Activated gamma-delta T cell (primary cell): ENCODE measurements around the gene ABI3BP.
"Not testable (repeated sequence)": the region's sequence is repeated elsewhere in the genome, so short reads cannot be mapped to it uniquely, and the experiment has no call there.

ENCODE experiments used
- DNase-seq: peaks from one replicate; lab custom pipeline; 2025; lab: John Stamatoyannopoulos, UW
- total RNA-seq, 2 donors: gene quantifications; one replicate each; lab custom pipeline; 2026; lab: John Stamatoyannopoulos, UW

ABI3BP gene
- total RNA-seq = 0 to 0.05 reads per million in 2 donors

DNA sequence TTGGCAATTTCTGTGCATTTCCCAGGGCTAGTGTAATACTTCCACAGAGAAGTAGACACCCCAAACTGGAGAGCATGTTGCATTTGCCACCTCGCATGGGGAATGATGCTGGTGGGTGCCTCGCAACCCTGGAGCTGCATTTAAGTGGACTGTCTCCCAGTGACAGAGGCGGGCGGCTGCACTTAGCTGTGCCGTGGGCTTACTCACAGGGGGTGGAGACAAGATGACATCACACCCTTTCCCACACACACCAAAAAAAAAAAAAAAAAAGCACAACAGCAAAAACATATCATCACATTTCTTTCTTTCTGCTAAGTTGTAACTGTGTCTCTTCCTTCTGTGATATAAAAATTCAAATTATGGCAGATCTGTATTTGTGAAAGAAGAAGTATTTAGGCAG, at the start of gene ABI3BP:
TSS of gene ABI3BP (minus strand) at position 113 of the 400 bp plus-strand sequence. CDS start at position 76, 37 bp downstream.
- no peak for DNase-seq

GRCh38 chr3:101039285-101039684, 46.1 kb upstream of the ABI3BP start:
- DNase-seq = no peak

DNA sequence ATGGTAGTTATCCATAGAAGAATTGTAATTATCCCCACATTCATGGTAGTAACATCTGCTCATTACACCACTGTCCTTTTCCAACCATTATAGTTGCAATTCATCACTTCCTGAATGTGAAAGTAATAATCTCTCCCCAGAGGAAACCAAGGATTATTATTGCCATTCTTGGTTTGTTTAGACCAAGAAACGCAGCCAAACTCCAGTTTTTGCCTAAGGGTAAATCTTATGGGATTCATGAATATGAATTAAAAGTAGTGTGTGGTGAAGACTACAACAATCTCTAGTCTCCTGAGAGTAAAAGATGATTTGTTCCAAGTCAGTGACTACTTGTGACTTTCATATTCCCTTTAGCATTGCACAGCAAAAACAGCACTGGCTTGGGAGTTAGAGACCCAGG, 45.7 kb upstream of the ABI3BP start:
- no peak for DNase-seq

GRCh38 chr3:101038393-101038792, 45.2 kb upstream of the ABI3BP start:
- DNase-seq = no peak

- no peak for DNase-seq
Measured at GRCh38 chr3:101037613-101038012, 44.4 kb upstream of the ABI3BP start.

DNA sequence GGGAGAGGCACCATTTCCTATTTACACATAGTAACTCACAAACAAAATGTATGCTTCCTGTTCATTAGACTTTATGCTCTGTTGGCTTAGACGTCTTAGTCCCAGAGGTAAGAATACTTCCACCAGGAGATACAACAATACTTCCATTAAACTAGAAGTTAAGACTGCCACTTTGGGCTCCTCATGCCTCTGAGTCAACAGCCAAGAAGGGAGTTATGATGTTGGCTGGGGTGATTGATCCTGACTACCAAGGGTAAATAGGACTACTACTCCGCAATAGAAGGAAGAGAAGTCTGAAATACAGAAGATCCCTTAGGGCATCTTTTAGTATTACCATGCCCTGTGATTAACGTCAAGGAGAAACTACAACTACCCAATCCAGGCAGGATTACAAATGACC, 43.5 kb upstream of the ABI3BP start:
- no peak for DNase-seq

GRCh38 chr3:101036213-101036618, 43.0 kb upstream of the ABI3BP start:
- no peak for DNase-seq

DNA sequence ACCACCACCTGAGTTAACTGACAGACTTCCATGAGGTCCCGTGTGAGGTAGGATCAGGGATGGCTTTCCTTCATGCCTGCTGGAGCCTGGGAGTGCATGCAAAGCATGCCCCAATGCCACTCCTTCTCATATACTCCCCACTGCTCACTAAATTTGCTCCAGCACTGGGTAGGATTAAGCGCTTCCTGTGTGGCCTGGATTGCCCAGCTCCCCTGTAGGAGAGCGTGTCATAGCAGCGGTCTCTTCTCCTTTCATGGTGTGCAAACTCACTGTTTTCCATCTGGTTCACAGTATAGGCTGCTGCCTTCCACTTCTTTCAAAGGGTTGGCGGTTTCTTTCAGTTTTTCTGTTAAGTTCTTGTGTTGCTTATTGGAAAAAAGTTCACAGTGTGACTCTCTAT, 34.1 kb upstream of the ABI3BP start:
- DNase-seq = no peak

DNA sequence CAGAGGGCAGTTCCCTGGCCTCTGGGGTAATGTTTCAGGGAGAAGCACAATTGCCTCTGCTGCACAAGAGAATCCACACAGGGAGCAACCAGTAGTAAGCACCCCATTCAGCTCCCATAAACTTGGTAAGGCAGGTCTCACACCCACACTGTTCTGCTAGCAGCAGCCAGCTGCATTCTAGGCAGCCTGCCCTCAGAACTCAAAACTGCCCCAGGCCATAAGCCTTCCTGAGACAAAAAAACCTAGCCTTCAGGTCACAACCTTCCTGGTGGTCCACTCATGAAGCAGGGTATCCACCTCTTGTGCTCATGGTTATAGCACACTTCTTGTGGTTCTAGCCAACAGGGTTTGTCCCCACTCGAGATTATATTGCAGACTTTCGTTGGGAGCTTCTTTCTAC, 33.7 kb upstream of the ABI3BP start:
- DNase-seq = no peak

GRCh38 chr3:101026244-101026643, 33.0 kb upstream of the ABI3BP start:
- no peak for DNase-seq

DNA sequence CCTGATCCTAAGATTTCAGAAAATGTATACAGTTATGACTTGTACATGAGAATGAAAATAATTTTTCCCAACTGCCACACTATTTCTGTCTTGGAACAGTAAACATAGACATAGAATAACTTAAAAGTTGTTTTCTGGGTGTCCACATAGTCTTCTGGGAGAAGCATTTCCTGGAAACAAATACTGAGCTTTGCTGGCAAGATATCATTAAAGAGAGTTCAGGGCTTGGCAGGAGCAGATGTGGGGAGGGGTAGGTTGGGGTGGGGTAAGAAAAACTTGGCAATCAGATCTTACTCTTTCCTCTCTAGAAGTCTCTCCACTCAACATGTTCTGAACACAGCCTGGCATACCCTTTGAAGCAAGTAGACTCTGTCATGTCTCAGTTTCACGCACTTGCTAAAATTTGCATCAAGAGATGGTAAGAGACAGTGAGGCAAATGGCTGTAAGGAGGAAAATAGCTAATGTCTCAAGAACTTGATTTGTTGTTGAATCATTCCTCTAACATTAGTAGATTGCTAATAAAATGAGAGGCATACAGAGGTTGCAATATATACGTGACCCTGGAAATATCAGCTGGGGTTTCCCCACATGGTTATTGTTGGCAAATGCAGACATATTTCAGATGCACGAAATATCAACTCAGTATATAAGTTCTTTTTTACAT, 27.3 kb upstream of the ABI3BP start:
- DNase-seq = no peak

DNA sequence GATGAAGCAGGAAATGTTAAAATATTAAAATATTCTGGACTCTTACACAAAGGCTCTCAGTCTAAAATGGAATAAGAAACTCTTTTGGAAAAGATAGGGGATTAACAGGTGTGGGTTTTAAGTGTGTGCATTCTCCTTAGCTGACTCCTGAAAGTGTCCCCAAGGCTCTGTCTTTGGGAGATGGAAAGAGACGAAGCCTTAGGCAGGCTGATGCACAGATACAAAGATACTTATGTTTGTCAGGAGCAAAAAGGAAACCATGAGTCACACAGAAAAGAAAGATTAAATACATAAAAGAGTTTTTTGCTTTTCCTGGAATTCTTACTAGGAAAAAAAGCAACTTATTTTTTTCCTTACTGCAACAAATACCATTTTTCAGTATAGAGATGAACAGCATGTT, 23.8 kb upstream of the ABI3BP start:
- no peak for DNase-seq

- DNase-seq = not testable (repeated sequence)
Measured at GRCh38 chr3:101012312-101012711, 19.1 kb upstream of the ABI3BP start.

- DNase-seq = no peak
Measured at GRCh38 chr3:101011136-101011535, 17.9 kb upstream of the ABI3BP start.

DNA sequence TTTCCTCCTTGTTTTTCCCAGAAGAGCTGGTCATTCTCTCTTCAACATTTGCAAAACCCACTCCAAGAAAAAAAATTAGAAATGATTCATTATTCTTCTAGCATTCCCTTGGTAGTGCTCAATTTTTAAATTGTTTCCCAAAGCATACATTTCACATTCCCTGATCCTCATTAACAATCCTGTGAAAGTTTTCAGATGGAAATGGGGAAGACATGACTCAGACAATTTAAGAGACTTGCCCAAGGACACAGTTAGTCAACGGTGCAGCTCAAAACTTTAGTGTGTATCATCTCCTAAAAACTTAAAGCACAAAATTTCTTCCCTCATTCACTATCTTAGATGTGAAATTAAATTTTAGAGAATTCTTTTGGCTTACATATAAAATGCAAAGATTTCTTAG, 17.1 kb upstream of the ABI3BP start:
- no peak for DNase-seq

DNA sequence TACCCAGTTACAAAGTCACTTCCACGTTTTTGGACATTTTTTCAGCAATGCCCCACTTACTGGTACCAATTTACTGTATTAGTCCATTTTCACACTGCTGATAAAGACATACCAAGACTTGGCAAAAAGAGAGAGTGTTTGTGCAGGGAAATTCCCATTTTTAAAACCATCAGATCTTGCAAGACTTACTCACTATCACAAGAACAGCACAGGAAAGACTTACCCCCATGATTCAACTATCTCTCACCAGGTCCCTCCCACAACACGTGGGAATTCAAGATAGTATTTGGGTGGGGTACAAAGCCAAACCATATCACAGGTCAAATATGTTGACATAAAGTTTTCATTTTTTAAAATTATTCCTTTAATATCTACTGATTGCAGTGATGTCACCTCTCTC, 16.2 kb upstream of the ABI3BP start:
- DNase-seq = no peak

DNA sequence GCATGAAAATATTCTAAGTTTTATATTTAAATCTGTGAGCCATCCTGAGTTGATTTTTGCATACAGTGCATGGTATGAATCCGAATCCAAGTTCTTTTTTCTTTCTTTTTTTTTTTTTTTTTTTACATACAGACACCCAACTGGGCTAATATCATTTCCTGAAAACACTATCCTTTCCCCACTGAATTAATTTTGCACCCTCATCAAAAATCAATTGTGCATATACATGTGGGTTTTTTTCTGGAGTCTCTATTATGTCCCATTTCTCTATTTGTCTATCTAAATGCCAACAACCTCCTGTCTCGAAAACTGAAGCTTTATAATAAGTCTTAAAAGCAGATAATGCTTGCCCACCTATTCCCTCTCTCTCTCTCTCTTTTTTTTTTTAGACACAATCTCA, 5.9 kb upstream of the ABI3BP start:
- no peak for DNase-seq

DNA sequence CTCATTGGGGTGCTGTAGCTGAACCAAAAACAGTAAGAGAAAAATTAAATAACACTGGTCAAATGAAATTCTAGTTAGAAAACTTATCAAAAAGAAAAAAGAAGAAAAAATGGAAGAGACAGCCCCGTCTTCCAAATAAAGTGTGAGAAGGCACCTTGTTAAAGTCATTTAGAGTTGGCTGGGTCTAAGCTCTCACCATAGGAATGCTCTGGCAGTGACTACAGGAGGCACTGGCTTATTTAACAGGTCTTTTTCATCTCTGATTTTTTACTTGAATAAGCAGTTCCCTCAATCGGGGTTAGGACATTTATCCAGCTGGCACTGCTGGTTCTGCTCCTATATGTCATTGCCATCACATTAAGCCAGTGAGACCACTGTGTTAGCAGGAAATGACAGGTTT, 1.6 kb upstream of the ABI3BP start:
- no peak for DNase-seq

GRCh38 chr3:100994187-100994586, 966 bp upstream of the ABI3BP start:
- no peak for DNase-seq

DNA sequence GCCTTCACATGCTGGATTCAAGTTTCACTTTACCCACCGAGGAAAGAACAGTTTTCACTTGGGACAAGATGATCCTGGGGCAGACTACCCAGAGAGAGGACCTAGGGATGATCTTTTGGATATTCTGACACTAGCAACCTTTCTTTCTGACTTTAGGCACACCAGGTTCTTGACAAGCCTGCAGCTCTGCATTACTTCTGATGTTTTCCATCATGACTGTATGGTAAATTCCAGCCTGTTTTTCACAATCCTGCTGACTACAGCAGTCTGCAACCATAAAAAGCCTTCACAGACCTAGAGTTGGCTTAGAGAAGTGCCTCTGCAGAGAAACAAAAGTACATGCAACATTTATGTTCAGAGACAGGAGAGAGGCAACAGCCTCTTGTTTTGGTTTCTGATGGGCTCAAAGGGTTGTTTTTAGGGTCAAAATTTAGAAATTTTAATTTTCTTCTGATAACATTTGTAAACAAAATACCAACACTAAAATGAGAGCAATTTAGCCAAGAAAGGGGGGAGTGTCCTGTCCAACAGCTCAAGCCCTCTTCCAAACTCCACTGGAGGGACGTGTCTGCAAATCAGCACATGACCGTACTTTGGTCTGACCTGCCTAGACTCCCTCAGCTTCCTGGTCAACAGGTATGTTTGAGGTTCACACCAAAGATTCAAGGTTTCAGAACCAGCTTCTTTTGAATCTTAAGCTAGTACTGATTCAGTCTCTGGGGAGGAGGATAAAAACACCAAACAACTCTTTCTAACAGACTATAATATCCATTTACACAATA, 799 bp downstream of the ABI3BP start:
- DNase-seq = no peak

DNA sequence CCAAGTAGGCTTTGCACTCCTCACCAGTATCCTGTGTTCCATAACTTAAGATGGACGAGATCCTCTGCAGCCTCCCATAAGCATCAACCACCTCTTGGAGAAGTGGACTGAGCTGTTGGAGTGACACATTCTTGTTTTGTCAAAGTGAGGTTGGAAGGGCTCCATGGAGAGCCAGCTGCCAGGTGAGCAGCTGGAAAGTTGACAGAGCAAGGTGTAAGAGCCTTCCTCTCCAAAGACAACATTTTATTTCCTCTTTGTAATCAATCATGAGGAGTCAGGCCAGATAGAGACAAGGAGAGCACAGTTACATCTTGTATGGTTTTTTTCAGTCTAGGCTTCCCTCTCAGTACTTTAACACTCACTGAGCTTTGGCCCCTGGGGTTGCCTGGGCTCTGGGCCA, 5.1 kb downstream of the ABI3BP start:
- DNase-seq = no peak

DNA sequence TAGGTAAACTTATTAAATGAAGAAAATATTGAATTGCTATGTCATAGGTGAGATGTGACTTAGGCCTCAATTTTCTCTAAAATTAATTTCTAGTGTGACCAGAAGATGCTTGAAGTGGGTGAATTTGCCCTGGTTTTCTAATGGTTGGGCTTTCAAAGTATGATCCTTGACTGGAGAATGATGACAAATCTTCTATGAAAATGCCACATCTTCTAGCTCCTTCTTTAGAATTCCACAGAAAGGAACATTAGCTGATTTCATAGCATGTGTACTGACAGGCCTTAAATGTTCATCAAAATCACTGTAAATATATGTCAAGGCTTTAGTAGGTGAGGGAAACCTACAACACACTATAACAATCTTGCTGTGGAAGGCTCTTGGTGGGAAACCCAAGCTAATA, 8.9 kb downstream of the ABI3BP start:
- no peak for DNase-seq

GRCh38 chr3:100982710-100983109, 10.5 kb downstream of the ABI3BP start:
- DNase-seq = no peak
